ENCODE data around the gene TEKT5. TPM values are rescaled to one million over a fixed set of nuclear protein-coding genes. Genes with fewer than 3 reads are reported as not detected.

TEKT5 gene
- total RNA-seq, 2 donors from 2014 or later: 0.31 TPM; not detected in 1

Other genes starting within 250 kb of the TEKT5 start
- gene EMP2, start 114.3 kb downstream of the TEKT5 start, total RNA-seq: 10 to 100 TPM; 19.0 to 20.7 TPM
- gene NUBP1, start 48.9 kb upstream of the TEKT5 start, total RNA-seq: 10 to 100 TPM; 22.4 to 26.3 TPM
- gene TVP23A, start 123.9 kb upstream of the TEKT5 start, total RNA-seq: 10 to 100 TPM in 1 of 2 donors, 1 to 10 TPM in 1; 7.6 to 13.6 TPM
- gene CIITA, start 182.3 kb upstream of the TEKT5 start, total RNA-seq: under 1 TPM in 1 of 2 donors, not detected in 1; 0.26 TPM
- gene DEXI, start 247.5 kb upstream of the TEKT5 start, total RNA-seq: 10 to 100 TPM; 31.5 to 32.0 TPM
- 10 to 100 TPM; 19.5 to 28.3 TPM for gene CLEC16A, start 249.6 kb upstream of the TEKT5 start, total RNA-seq

Data from endodermal cell (in vitro differentiated cells).